Right lobe of liver (tissue), 6 donors: ENCODE results near the gene RASD2. TPM values are rescaled to one million over a fixed set of nuclear protein-coding genes. Genes with fewer than 3 reads are reported as not detected.

Experiments used
- ATAC-seq, 4 donors: fragments of 200-7000 bp; cut with Tn5 transposase; one replicate each; pipeline ENCODE4 v1.9.1; 2020; ENCODE audit warnings: mild to moderate bottlenecking in 4 of 4, moderate library complexity in 4 of 4
- DNase-seq, 3 donors: peaks; one replicate each; pipeline ENCODE4 v3.0.0-alpha.2; 2020
- H3K27ac ChIP-seq, 3 donors: fragments of 200-600 bp; one replicate each; pipeline ENCODE4 v1.8.0; 2022
- H3K27me3 ChIP-seq, 2 donors: fragments of 200-600 bp; one replicate each; pipeline ENCODE4 v1.8.0; 2022
- H3K36me3 ChIP-seq, 4 donors: fragments of 200-600 bp; sonication (generic) in 1 of 4; one replicate each; pipeline versions ENCODE4 v1.5.1 to v1.8.0; 2017 to 2022; ENCODE audit warnings: control low read depth in 1 of 4
- H3K4me1 ChIP-seq, 4 donors: fragments of 200-600 bp; sonication (generic) in 1 of 4; one replicate each; pipeline versions ENCODE4 v1.5.1 to v1.8.0; 2017 to 2022; ENCODE audit warnings: control low read depth in 1 of 4
- H3K4me3 ChIP-seq, 3 donors: fragments of 200-600 bp; one replicate each; pipeline ENCODE4 v1.8.0; 2022
- H3K9me3 ChIP-seq, 4 donors: fragments of 200-600 bp; sonication (generic) in 1 of 4; one replicate each; pipeline versions ENCODE4 v1.5.1 to v1.8.0; 2017 to 2022; ENCODE audit warnings: control low read depth in 1 of 4
- CTCF ChIP-seq, 4 donors: fragments of 200-600 bp in 3 of 4; fragments of 450-650 bp in 1 of 4; IDR thresholded peaks; one replicate each; pipeline versions ENCODE4 v1.5.1 to v1.8.0; 2016 to 2022; ENCODE audit warnings: antibody characterized with exemption in 4 of 4, mild to moderate bottlenecking in 2 of 4
- POLR2A ChIP-seq: fragments of 450-650 bp; IDR thresholded peaks from one replicate; pipeline ENCODE4 v1.6.1; 2017; ENCODE audit warnings: antibody characterized with exemption, mild to moderate bottlenecking
- WGBS: methylation state at CpG from one replicate; pipeline ENCODE4 v1.1.6; 2018; ENCODE audit warnings: low coverage, low lambda C conversion rate; ENCODE audit not compliant: insufficient coverage; ENCODE audit errors: missing lambda C conversion rate; 5-methylcytosine and 5-hydroxymethylcytosine counted together
- intact Hi-C, 2 donors: fragments of 100-400 bp; cut with DNase I; formaldehyde crosslinking; loops; one replicate each; pipeline versions ENCODE4 v1.11.2 to v1.14.1; 2022
- total RNA-seq, 6 experiments: library from RNA; depleted of rRNA in 2 of 6; stranded (reverse); fragments of >200 nt in 2 of 6; fragmentation: NEBNext Ultra II Directional in 3 of 6; extraction: Animal tissue kit (Norgen Biotek cat#: 25700) in 3 of 6; gene quantifications; one replicate each; pipeline versions ENCODE4 v1.1.0 to v1.2.4, GENCODE V29; 2016 to 2023
- donor health status: DM: no; HTN: yes; CAD: no.
- donor health status: DM: no; HTN: no; CAD: no.
- donor health status: DM: no; HTN: no; CAD: no.
- donor health status: DM: no; HTN: yes; CAD: no.
- donor health status: DM: no; HTN: yes; CAD: no.

The RASD2 gene
- total RNA-seq, 6 experiments from 2014 or later = 0.05 to 0.20 (median 0.07) TPM; not detected in 2

- intact Hi-C loops = no loop called here
- TF ChIP-seq CTCF (IDR thresholded peaks at IDR 0.05) (no peak), POLR2A (no peak)
- Histone ChIP-seq H3K4me1 (no peaks in the 10 kb centered on the region), H3K4me3 (no peak overlapping the region), H3K27me3 (no peaks in the 10 kb centered on the region), H3K9me3 (no peaks in the 10 kb centered on the region), H3K27ac (no peak overlapping the region), H3K36me3 (no peaks in the 10 kb centered on the region)
- DNase-seq = no peak
- 52% methylated on average over 10 of the region's 17 CpGs for WGBS
- no peak for ATAC-seq
These were observed 28.4 kb downstream of the RASD2 start for GRCh38 chr22:35568751-35569739.

GRCh38 chr22:35569916-35570315 lies 29.3 kb downstream of the RASD2 start:
- no peak for ATAC-seq
- DNase-seq = no peak
- Histone ChIP-seq H3K36me3 (no peaks in the 10 kb centered on the region), H3K4me3 (no peak overlapping the region), H3K27ac (no peak overlapping the region), H3K4me1 (no peaks in the 10 kb centered on the region), H3K9me3 (no peaks in the 10 kb centered on the region), H3K27me3 (no peaks in the 10 kb centered on the region)
- TF ChIP-seq POLR2A (no peak), CTCF (IDR thresholded peaks at IDR 0.05) (no peak)
- WGBS = 75% methylated on average over 6 of the region's 13 CpGs
- intact Hi-C loops = loop anchor here in 1 of 2 donors (10.0 kb wide), 1 partner anchor 225 kb away; no protein-coding TSS in a partner anchor

- Histone ChIP-seq H3K4me3 (no peak overlapping the region), H3K9me3 (no peaks in the 10 kb centered on the region), H3K4me1 (no peaks in the 10 kb centered on the region), H3K27me3 (no peaks in the 10 kb centered on the region), H3K27ac (no peak overlapping the region), H3K36me3 (no peaks in the 10 kb centered on the region)
- intact Hi-C loops = loop anchor here in 1 of 2 donors (10.0 kb wide), 1 partner anchor 226 kb away; no protein-coding TSS in a partner anchor
- TF ChIP-seq POLR2A = no peak
- TF ChIP-seq CTCF (IDR thresholded peaks at IDR 0.05) = no peak
- ATAC-seq = no peak
- DNase-seq = no peak
- WGBS = 40% methylated on average over 1 of the region's 14 CpGs
These were observed 30.1 kb downstream of the RASD2 start for GRCh38 chr22:35570686-35571194.

GRCh38 chr22:35572556-35572955 lies 31.9 kb downstream of the RASD2 start:
- Histone ChIP-seq H3K27ac (no peak overlapping the region), H3K4me3 (no peak overlapping the region), H3K4me1 (no peaks in the 10 kb centered on the region), H3K36me3 (no peaks in the 10 kb centered on the region), H3K9me3 (no peaks in the 10 kb centered on the region), H3K27me3 (no peaks in the 10 kb centered on the region)
- DNase-seq = no peak
- ATAC-seq = no peak
- intact Hi-C loops = loop anchor here in 1 of 2 donors (10.0 kb wide), 1 partner anchor 228 kb away; no protein-coding TSS in a partner anchor
- 57% methylated on average over 6 of the region's 8 CpGs for WGBS
- TF ChIP-seq POLR2A (no peak), CTCF (IDR thresholded peaks at IDR 0.05) (no peak)
